HG02623 (cell line): ENCODE data around the gene MAEL.
A peak's percentile ranks its signal among the peaks of the same experiment; 100 is the strongest.

Experiments used
- ATAC-seq: cut with Tn5 transposase; IDR thresholded peaks from one replicate; pipeline ENCODE4 v1.9.1; 2021; ENCODE audit warnings: moderate library complexity; ENCODE audit not compliant: unreplicated experiment

Gene MAEL

DNA sequence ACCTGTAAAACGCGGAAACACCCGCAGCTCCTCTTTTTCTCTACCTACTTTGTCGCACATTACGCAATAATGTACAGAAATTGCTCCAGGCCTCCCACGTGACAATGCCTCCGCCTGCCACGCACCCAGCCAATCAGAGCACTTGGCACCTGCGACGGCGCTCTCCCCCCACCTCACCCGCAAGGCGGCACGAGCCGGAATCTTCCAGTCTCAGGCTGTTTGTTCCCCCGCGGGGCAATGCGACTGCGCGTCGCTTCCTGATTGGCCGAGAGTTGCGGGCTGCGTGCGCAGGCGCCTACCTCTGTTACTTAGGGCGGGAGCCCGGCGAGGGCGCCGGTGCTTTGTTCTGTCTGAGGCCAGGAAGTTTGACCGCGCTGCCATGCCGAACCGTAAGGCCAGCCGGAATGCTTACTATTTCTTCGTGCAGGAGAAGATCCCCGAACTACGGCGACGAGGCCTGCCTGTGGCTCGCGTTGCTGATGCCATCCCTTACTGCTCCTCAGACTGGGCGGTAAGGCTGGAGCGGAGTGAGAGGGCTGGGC is at the start of gene MAEL:
MAEL (plus strand) TSS at position 307 of the 542 bp plus-strand sequence; CDS start at position 380, 73 bp downstream.
- ATAC-seq = no peak

GRCh38 chr1:166939741-166940375 is 49.2 kb upstream of the MAEL start:
- ATAC-seq = no peak

DNA sequence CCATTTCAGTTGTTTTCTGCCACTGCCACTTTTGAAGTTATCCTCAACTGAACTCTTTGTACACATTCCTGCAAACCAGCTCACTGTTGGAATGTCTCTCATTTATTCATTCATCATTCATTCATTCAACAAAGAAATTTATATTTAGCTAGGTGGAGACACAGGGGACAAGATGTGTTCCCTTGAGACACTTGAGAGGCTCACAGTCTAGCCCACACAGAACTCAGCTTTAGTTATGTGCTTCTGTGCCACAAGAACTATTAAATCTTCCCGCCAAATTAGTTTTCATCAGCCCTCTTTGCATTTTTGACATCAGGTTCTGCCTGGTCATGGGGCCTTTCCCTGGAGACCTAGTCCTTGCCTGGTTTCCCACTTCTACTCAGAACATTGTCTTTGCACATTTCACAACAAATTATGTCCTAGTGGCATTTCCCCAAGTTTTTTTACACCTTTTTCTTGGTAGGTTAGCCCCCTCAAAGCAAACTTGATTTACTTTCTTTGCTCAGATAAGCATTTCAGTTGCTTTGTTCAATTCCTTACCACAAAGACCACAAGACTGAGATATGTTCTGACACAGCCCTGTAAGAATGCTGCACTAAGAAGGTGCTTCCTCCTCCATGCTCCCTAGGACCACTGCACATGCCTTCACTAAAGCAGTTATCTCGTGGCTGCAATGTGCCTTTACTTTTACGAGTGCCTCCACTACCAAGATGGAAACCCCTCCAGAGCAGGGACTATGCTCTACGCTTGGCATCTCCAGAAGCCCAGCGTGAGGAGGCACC is 44.7 kb upstream of the MAEL start:
- ATAC-seq = no peak

GRCh38 chr1:166947398-166948043 is 41.6 kb upstream of the MAEL start:
- ATAC-seq = no peak

DNA sequence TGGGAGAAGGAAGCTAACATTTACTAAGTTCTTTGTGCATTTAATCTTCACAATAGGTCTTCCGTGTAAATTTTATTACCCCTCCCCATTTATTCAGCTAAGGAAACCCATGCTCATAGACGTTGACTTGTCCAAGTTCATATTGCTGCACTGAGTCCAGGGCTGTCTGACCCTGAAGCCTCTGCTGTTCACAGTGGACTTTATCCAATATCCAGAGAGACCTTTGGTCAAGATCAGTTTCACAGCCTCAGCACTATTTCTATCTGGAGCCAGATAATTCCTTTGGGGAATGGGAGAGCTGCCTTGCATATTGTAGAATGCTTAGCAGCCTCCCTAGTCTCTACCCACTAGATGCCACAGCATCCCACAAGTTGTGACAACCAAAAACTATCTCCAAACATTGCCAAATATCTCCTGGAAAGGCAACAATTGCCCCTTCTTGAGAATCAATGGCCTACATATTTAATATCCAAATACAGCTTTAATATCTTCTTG is 40.2 kb upstream of the MAEL start:
- ATAC-seq = no peak

DNA sequence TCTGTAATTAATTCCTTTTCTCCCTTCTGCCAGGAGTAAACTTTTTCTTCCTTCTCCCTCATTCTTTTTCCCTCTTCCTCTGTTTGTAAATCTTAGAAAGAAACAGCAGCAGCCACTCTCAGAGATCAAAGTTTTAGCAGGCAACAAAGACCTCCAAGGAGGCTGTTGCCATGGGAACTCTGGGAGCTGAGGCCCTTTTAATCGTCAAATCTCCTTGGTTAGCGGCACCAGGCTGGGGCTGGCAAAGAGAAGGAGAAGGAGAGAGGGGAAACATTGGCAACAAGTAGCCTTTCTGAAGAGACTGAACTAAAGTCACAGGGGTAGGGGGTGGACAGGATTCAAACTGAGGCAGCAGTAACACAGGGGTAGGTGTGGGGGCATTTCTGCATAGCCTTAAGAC is 38.9 kb upstream of the MAEL start:
- no peak for ATAC-seq

DNA sequence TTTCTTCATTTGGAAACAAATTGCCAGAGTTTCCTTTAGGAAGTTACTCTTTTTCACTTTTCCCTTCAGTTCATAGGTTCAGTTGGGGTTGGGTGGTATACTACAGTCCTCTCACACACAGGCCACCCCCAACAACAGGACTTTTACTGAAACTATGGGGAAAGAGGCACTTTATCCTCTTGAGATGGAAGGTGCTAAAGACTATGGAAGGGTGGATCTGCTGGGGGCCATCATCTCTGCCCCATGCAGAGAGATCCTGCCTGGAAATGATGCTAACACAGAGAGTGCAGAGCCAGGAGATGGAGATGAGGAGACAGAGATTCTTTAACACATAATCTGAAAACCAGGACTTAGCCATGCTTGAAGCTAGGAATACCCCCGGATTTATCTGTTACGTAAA is 38.0 kb upstream of the MAEL start:
- no peak for ATAC-seq

GRCh38 chr1:166952002-166952746 is 36.9 kb upstream of the MAEL start:
- ATAC-seq = no peak

- no peak for ATAC-seq
These were observed 35.6 kb upstream of the MAEL start for GRCh38 chr1:166953491-166953890.

DNA sequence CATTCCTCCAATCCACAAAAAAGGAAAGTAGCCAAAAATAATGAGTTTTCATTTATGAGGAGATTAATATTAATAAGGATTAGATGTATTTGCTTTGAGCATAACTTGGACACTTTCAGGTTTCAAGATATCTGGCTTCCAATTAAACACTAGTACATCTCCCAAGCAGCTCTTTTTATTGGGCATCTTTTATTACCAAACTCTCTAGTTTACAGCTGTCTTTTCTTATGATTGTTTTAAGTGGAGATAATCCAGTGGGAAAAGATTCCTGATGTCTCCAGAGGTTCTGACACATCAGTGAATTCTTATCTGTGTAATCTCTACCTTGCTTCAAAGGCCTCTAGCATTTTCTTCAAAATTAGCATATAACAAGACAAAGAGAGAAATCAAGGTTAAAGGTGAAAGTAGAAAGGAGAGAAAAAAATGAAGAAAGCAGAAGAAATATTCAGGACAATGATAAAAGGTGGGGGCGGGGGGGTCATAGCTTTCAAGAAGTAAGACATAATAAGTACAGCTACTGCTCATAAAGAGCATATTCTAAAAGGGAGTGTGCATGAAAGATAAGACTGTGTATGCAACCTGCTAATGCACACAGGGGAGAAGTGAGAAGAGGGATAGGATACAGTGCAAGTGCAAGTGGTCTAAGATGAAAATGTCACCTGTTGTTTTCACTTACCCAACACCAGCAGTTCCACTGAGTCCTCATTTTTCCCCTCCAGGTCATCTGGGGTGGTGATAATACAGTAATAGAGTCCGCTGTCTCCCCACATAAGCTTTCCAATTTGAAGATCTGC is 32.8 kb upstream of the MAEL start:
- ATAC-seq = no peak

GRCh38 chr1:166956872-166957271 is 32.2 kb upstream of the MAEL start:
- ATAC-seq = no peak

DNA sequence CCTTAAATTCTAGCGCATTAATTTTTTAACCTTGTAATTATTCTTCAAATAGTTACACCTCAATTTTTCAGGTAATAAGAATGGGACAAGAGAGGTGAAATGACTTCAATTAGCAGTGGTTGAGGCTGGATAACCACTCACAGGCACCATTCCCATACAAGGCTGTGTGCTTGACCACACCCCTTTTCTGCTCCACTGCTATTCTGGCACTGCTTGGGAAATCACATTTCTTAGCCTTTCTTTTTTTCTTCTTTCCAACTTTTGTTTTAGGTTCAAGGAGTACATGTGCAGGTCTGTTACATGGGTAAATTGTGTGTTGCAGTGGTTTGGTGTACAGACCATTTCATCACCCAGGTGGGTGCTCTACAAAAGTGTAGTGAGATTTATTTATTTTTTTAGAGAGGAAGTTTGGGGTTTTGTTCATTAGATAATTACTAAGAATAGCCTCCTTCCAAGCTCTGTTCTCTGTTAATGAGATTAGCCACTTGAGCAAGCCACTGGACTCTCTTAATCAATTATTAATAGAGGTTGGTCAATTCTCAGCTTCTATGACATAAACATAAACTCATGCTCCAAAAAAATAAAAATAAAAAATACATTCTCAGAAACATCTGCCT is 28.1 kb upstream of the MAEL start:
- ATAC-seq = no peak

GRCh38 chr1:166969074-166969677 is 19.9 kb upstream of the MAEL start:
- peak; percentile 84 for ATAC-seq

- ATAC-seq = no peak
These were observed 17.8 kb upstream of the MAEL start for GRCh38 chr1:166971252-166971651.

DNA sequence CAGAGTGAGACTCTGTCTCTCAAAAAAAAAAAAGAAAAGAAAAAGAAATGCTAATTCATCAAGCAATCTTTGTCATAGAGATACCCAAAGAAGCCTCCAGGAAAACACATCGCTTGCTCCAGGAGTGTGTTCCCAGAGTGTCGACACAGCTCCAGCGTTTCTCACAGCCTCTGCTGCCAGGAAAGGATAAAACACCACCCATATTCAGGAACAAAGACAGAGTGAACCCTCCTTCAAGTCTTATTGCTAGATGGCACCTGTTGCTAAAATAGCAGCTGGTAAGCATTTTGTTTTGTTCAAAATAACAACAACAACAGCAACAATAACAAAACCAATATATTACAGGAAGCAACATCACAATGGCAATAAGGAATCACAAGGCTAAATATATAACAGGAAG is 16.9 kb upstream of the MAEL start:
- no peak for ATAC-seq

GRCh38 chr1:166972826-166973225 is 16.3 kb upstream of the MAEL start:
- no peak for ATAC-seq

GRCh38 chr1:166974647-166975345 is 14.3 kb upstream of the MAEL start:
- no peak for ATAC-seq

GRCh38 chr1:166975361-166976129 is 13.5 kb upstream of the MAEL start, which contains the start of gene ILDR2:
ILDR2 (minus strand) TSS chr1:166975540; CDS start chr1:166975268, 272 bp downstream.
- peak; percentile 48 for ATAC-seq
